OCI-LY1 (cell line): ENCODE data around the gene CEP95.

Experiments used
- H2AFZ ChIP-seq: fragments of 200-600 bp; sonication (generic), shearing (Covaris generic); 2 replicates; pipeline ENCODE4 v1.6.0; 2014; ENCODE audit warnings: antibody characterized with exemption, mild to moderate bottlenecking, low read length
- H3F3A ChIP-seq: fragments of 200-600 bp; sonication (generic), shearing (Covaris generic); 2 replicates; pipeline ENCODE4 v1.6.0; 2014; ENCODE audit warnings: mild to moderate bottlenecking, antibody characterized with exemption, low read length, moderate library complexity; ENCODE audit not compliant: insufficient read depth
- H3K27ac ChIP-seq: fragments of 200-600 bp; sonication (generic); 2 replicates; pipeline ENCODE4 v1.5.1; 2014; ENCODE audit warnings: low read length, mixed run types, mild to moderate bottlenecking, low read depth; ENCODE audit not compliant: poor library complexity, severe bottlenecking
- H3K27me3 ChIP-seq: fragments of 200-600 bp; sonication (generic); 2 replicates; pipeline ENCODE4 v1.6.0; 2014; ENCODE audit warnings: antibody characterized with exemption, mild to moderate bottlenecking, low read length, moderate library complexity; ENCODE audit not compliant: insufficient read depth
- H3K36me3 ChIP-seq: fragments of 200-600 bp; sonication (generic); 2 replicates; pipeline ENCODE4 v1.6.1; 2014; ENCODE audit warnings: mild to moderate bottlenecking, antibody characterized with exemption, low read length, moderate library complexity, mixed read lengths; ENCODE audit not compliant: insufficient read depth
- H3K4me1 ChIP-seq: fragments of 200-600 bp; sonication (generic); 2 replicates; pipeline ENCODE4 v1.5.1; 2014; ENCODE audit warnings: mild to moderate bottlenecking, low read length, moderate library complexity; ENCODE audit not compliant: insufficient read depth, severe bottlenecking
- H3K4me2 ChIP-seq: fragments of 200-600 bp; sonication (generic), shearing (Covaris generic); 2 replicates; pipeline ENCODE4 v1.6.1; 2014; ENCODE audit warnings: low read length
- H3K4me3 ChIP-seq: fragments of 200-600 bp; sonication (generic); 2 replicates; pipeline ENCODE4 v1.5.1; 2014; ENCODE audit warnings: low read length, low read depth, mild to moderate bottlenecking, mixed read lengths; ENCODE audit not compliant: poor library complexity, severe bottlenecking
- H3K79me2 ChIP-seq: fragments of 200-600 bp; shearing (Covaris generic); 2 replicates; pipeline ENCODE4 v1.6.1; 2016; ENCODE audit warnings: mixed run types, low read length, mixed read lengths; ENCODE audit not compliant: insufficient read depth
- H3K9ac ChIP-seq: fragments of 200-600 bp; sonication (generic), shearing (Covaris generic); 2 replicates; pipeline ENCODE4 v1.6.1; 2014; ENCODE audit warnings: mild to moderate bottlenecking, low read length, mixed read lengths
- H3K9me2 ChIP-seq: fragments of 200-600 bp; sonication (generic), shearing (Covaris generic); 2 replicates; pipeline ENCODE4 v1.6.1; 2014; ENCODE audit warnings: low read depth, mild to moderate bottlenecking, low read length, mixed read lengths
- H3K9me3 ChIP-seq: fragments of 200-600 bp; shearing (Covaris generic); 2 replicates; pipeline ENCODE4 v1.6.1; 2014; ENCODE audit warnings: low read length, mixed read lengths
- H4K20me1 ChIP-seq: fragments of 200-600 bp; sonication (generic), shearing (Covaris generic); 2 replicates; pipeline ENCODE4 v1.6.0; 2016; ENCODE audit warnings: mild to moderate bottlenecking, low read length; ENCODE audit not compliant: insufficient read depth
- EZH2 ChIP-seq: fragments of 200-600 bp; sonication (generic), shearing (Covaris generic); IDR thresholded peaks from 2 replicates; pipeline ENCODE4 v1.8.0; 2017; ENCODE audit warnings: borderline replicate concordance, mixed run types, mild to moderate bottlenecking, antibody characterized with exemption, low read length, moderate library complexity, mixed read lengths
- TF ChIP-seq, protein P1 (sequence below): fragments of 200-600 bp; sonication (generic), shearing (Covaris generic); IDR thresholded peaks from 2 replicates; pipeline ENCODE4 v1.5.1; 2017; ENCODE audit warnings: mild to moderate bottlenecking, antibody characterized with exemption, low read length, moderate library complexity, mixed read lengths

CEP95 gene

DNA sequence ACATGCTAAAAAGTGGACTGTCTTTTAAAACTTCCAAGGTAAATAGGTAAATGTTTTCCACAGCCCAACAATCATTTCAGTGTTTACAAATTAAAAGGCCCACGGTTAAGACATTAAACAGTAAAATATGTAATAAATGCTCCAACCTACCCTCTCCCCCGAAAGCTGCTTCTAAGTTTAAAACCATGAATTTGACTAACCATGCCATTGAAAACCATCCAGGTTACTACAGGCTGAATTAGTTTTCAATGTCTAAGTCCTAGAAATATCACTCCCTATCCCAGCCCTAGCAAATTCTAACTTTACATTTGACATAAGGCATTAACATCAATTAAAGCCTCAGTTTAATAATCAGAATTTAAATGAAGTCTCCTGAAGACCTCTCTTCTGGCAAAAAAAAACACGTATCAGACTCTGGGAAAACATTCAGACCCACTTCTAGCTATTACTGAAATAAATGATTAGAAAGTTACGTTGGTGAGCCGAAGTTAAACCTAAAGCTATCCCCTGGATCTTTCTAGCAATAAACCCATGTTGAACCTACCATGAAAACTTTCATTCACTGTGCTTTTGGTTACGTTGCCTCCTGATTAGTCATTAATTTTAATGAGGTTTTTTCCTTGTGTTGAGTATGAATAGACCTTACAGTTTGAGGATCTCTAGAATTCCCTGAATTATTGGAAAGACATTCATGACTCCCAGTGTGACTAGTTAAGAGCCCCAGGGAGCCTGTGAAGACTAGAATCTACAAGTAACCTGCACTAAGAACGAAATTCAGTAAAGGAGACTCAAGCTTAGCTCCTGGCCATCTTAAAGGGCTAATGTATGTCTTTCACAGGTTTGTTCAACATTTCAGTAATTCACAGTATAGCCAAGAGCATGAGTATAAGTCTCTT, 8.2 kb upstream of the CEP95 start:
- Histone ChIP-seq H3K9me3 (no peaks in the 10 kb centered on the region), H2AFZ (no peak overlapping the region), H3K4me1 (peaks cover 83% of the 10 kb centered on the region), H3K4me3 (peak overlapping the region; percentile 87), H3K27ac (peak overlapping the region; percentile 97), H3K36me3 (peaks cover 69% of the 10 kb centered on the region), H3K9ac (peak overlapping the region; percentile 82; the same call in 1 of the 2 replicates), H3K27me3 (no peaks in the 10 kb centered on the region), H3F3A (peaks cover 36% of the 10 kb centered on the region), H4K20me1 (no peaks in the 10 kb centered on the region; the same call in 1 of the 2 replicates), H3K79me2 (peaks cover 13% of the 10 kb centered on the region), H3K9me2 (no peaks in the 10 kb centered on the region), H3K4me2 (peak overlapping the region; percentile 93)
- no peak for TF ChIP-seq EZH2
- TF ChIP-seq, protein P1, sequence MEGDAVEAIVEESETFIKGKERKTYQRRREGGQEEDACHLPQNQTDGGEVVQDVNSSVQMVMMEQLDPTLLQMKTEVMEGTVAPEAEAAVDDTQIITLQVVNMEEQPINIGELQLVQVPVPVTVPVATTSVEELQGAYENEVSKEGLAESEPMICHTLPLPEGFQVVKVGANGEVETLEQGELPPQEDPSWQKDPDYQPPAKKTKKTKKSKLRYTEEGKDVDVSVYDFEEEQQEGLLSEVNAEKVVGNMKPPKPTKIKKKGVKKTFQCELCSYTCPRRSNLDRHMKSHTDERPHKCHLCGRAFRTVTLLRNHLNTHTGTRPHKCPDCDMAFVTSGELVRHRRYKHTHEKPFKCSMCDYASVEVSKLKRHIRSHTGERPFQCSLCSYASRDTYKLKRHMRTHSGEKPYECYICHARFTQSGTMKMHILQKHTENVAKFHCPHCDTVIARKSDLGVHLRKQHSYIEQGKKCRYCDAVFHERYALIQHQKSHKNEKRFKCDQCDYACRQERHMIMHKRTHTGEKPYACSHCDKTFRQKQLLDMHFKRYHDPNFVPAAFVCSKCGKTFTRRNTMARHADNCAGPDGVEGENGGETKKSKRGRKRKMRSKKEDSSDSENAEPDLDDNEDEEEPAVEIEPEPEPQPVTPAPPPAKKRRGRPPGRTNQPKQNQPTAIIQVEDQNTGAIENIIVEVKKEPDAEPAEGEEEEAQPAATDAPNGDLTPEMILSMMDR = no peak

DNA sequence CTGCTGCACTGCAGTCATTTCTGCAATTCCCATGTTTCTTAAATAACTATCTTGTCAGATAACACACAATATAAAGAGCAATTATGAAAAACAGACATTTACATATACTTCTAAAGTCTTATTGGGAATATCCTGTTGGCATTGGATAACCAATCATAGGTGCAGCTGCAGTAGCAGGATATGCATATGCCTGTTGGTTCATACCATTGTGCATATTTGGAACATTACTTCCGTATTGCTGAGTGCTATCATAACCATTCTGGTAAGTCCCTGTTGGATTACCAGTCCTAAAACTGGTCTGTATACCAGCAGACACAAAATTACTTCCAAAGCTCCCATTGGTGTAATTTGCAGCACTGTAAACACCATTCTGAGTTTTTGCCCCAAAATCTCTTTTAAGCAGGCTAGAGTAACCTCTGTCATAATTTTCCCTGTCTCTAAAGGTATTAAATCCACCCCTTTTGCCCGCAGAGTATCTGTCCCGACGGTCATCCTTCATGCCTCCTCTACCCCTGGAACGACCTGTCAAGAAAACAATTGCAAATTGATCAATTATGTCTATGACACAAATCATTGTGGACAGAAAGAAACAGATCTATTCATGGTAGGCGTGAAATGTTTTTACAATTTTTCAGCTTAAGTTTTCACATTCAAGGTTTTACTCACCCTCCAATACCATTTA, 6.8 kb upstream of the CEP95 start:
- Histone ChIP-seq H3K9me2 (no peaks in the 10 kb centered on the region), H3K27me3 (no peaks in the 10 kb centered on the region), H3K9me3 (no peaks in the 10 kb centered on the region), H3K4me3 (no peak overlapping the region), H3K36me3 (peaks cover 74% of the 10 kb centered on the region), H4K20me1 (peaks cover 4% of the 10 kb centered on the region), H3F3A (peaks cover 48% of the 10 kb centered on the region), H3K27ac (no peak overlapping the region), H2AFZ (no peak overlapping the region), H3K4me1 (peaks cover 87% of the 10 kb centered on the region), H3K9ac (no peak overlapping the region), H3K4me2 (no peak overlapping the region; the same call in 1 of the 2 replicates), H3K79me2 (peaks cover 25% of the 10 kb centered on the region)
- TF ChIP-seq EZH2 = no peak
- TF ChIP-seq, protein P1 = no peak

DNA sequence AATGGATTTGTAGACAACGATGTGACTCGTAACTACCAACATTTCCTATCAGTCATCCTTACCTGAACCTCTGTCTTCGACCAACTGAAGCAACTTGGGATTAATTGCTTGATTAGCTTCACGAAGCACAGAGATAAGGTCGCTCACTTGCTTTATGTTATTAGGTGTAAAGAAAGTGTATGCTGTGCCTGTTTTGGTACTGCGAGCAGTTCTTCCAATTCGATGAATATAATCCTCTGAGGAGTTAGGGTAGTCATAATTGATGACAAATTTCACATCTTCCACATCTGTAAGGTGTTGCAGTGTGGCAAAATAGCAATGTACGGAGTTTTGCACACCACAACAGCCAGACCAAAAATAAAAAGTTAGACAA, 6.3 kb upstream of the CEP95 start:
- Histone ChIP-seq H3K4me2 (no peak overlapping the region; the same call in 1 of the 2 replicates), H3K4me1 (peaks cover 83% of the 10 kb centered on the region), H3K9me3 (no peaks in the 10 kb centered on the region), H3K9me2 (no peaks in the 10 kb centered on the region), H3K27ac (no peak overlapping the region), H4K20me1 (peaks cover 5% of the 10 kb centered on the region), H3F3A (peaks cover 50% of the 10 kb centered on the region), H3K9ac (no peak overlapping the region), H3K79me2 (peaks cover 27% of the 10 kb centered on the region), H3K27me3 (no peaks in the 10 kb centered on the region), H3K36me3 (peaks cover 80% of the 10 kb centered on the region), H3K4me3 (no peak overlapping the region), H2AFZ (no peak overlapping the region)
- TF ChIP-seq, protein P1 = no peak
- TF ChIP-seq EZH2 = no peak
